HepG2 (cell line): ENCODE results near the gene GPR39. TPM values are rescaled to one million over a fixed set of nuclear protein-coding genes. Genes with fewer than 3 reads are reported as not detected.

Source experiments
- ATAC-seq: fragments of 200-7000 bp; cut with Tn5 transposase; 3 replicates; pipeline ENCODE4 v1.9.1; 2020; ENCODE audit warnings: mild to moderate bottlenecking, moderate library complexity
- BruUV-seq: library from RNA; stranded (reverse); fragments of 400-500 nt; replicated peaks from 2 replicates; lab custom pipeline; 2021; lab: Mats Ljungman, UMichigan
- CTCF ChIA-PET: fragments of 300-600 bp; formaldehyde crosslinking; extraction: SDS; loops from one replicate; lab custom pipeline; 2021; ENCODE audit warnings: low total read pairs, inconsistent platforms, low intra/inter-chr PET ratio; lab: Yijun Ruan, JAX
- POLR2A ChIA-PET: fragments of 350-600 bp; sonication (Branson Sonifier 250); formaldehyde crosslinking; loops from one replicate; lab custom pipeline; 2020; ENCODE audit warnings: antibody characterized with exemption, inconsistent platforms; lab: Yijun Ruan, JAX
- DNase-seq: peaks from one replicate; pipeline ENCODE4 v3.0.0-alpha.2; 2015; ENCODE audit warnings: low spot score
- FAIRE-seq: peaks from 3 replicates; lab custom pipeline; 2011; peaks lifted over from hg19 to GRCh38; lab: Jason Lieb, UNC
- H2AFZ ChIP-seq: one replicate; pipeline ENCODE4 v1.6.1; 2011; ENCODE audit warnings: low read length, inconsistent platforms
- H3K27ac ChIP-seq: fragments of 300-600 bp; 3 replicates; pipeline ENCODE4 v1.8.0; 2011; ENCODE audit warnings: mixed run types, mild to moderate bottlenecking, mixed read lengths, low read length, inconsistent platforms; ENCODE audit not compliant: insufficient read depth; ENCODE audit errors: extremely low read length
- H3K27me3 ChIP-seq, 2 experiments: fragments of 200-600 bp in 1 of 2; 2 replicates in 1 of 2; 3 replicates in 1 of 2; pipeline versions ENCODE4 v1.6.0 to v1.8.0; 2011; ENCODE audit warnings: low read length in 2 of 2, mild to moderate bottlenecking in 2 of 2, moderate library complexity in 2 of 2, inconsistent platforms in 1 of 2; ENCODE audit not compliant: insufficient read depth in 2 of 2, control insufficient read depth in 1 of 2
- H3K36me3 ChIP-seq, 2 experiments: fragments of 200-600 bp in 1 of 2; replicated peaks in 1 of 2; 2 replicates in 1 of 2; 3 replicates in 1 of 2; pipeline versions ENCODE4 v1.5.1 to v1.8.0; 2011; ENCODE audit warnings: low read length in 2 of 2, inconsistent platforms in 1 of 2; ENCODE audit not compliant: insufficient read depth in 2 of 2, control insufficient read depth in 1 of 2
- H3K4me1 ChIP-seq: 2 replicates; pipeline ENCODE4 v1.5.1; 2012; ENCODE audit warnings: low read length, inconsistent platforms; ENCODE audit not compliant: insufficient read depth
- H3K4me2 ChIP-seq: 2 replicates; pipeline ENCODE4 v1.6.0; 2011; ENCODE audit warnings: low read depth, low read length, inconsistent platforms
- H3K4me3 ChIP-seq, 3 experiments: fragments of 200-600 bp in 1 of 3; sonication (generic), shearing (Covaris generic) in 1 of 3; replicated peaks in 1 of 3; 2 replicates each; pipeline ENCODE4 v1.5.1; 2011 to 2016; ENCODE audit warnings: low read length in 3 of 3, inconsistent platforms in 2 of 3, low read depth in 2 of 3, mild to moderate bottlenecking in 2 of 3, control low read depth in 1 of 3, mixed read lengths in 1 of 3; ENCODE audit not compliant: insufficient read depth in 1 of 3
- H3K79me2 ChIP-seq: one replicate; pipeline ENCODE4 v1.6.1; 2011; ENCODE audit warnings: low read length, inconsistent platforms; ENCODE audit not compliant: insufficient read depth
- H3K9ac ChIP-seq: 2 replicates; pipeline ENCODE4 v1.6.0; 2011; ENCODE audit warnings: mild to moderate bottlenecking, low read depth, low read length, inconsistent platforms; ENCODE audit not compliant: insufficient read depth
- H3K9me3 ChIP-seq: 2 replicates; pipeline ENCODE4 v1.5.1; 2012; ENCODE audit warnings: mild to moderate bottlenecking, low read length
- H4K20me1 ChIP-seq: 2 replicates; pipeline ENCODE4 v1.6.0; 2011; ENCODE audit warnings: inconsistent platforms, mild to moderate bottlenecking, low read length, moderate library complexity; ENCODE audit not compliant: insufficient read depth
- ELK4 ChIP-seq: sonication (generic); formaldehyde crosslinking; IDR thresholded peaks from 2 replicates; pipeline ENCODE4 v1.9.0; 2021; ENCODE audit warnings: missing genetic modification reagents, borderline replicate concordance
- HOXA7 ChIP-seq: sonication (generic); formaldehyde crosslinking; IDR thresholded peaks from 2 replicates; pipeline ENCODE4 v1.8.1; 2022; ENCODE audit warnings: mild to moderate bottlenecking, missing genetic modification reagents, moderate library complexity
- KAT2B ChIP-seq: fragments of 150-350 bp; IDR thresholded peaks from 2 replicates; pipeline ENCODE4 v1.6.1; 2014; ENCODE audit warnings: low read depth, low read length, borderline replicate concordance
- MATR3 ChIP-seq: sonication (generic); formaldehyde crosslinking; IDR thresholded peaks from 2 replicates; pipeline ENCODE4 v1.4.0; 2020; ENCODE audit warnings: missing genetic modification reagents
- PAXIP1 ChIP-seq: sonication (generic); formaldehyde crosslinking; conservative IDR thresholded peaks from 2 replicates; pipeline ENCODE4 v1.4.0; 2020; ENCODE audit warnings: mild to moderate bottlenecking, missing genetic modification reagents, moderate library complexity
- REPIN1 ChIP-seq: sonication (generic); formaldehyde crosslinking; IDR thresholded peaks from 2 replicates; pipeline ENCODE4 v1.8.0; 2022; ENCODE audit warnings: missing genetic modification reagents, low read depth, mild to moderate bottlenecking, borderline replicate concordance
- SIN3B ChIP-seq: fragments of 150-350 bp; IDR thresholded peaks from 2 replicates; pipeline ENCODE4 v1.6.1; 2014; ENCODE audit warnings: low read length
- SRF ChIP-seq: IDR thresholded peaks from 2 replicates; pipeline ENCODE4 v1.6.1; 2011; ENCODE audit warnings: mild to moderate bottlenecking, low read depth, low read length, moderate library complexity
- TP53 ChIP-seq: sonication (generic); formaldehyde crosslinking; conservative IDR thresholded peaks from 2 replicates; pipeline ENCODE4 v1.4.0; 2020; ENCODE audit warnings: missing genetic modification reagents
- ZC3H4 ChIP-seq: sonication (generic); formaldehyde crosslinking; IDR thresholded peaks from 2 replicates; pipeline ENCODE4 v1.4.0; 2020; ENCODE audit warnings: missing genetic modification reagents, borderline replicate concordance
- ZNF260 ChIP-seq: sonication (generic); formaldehyde crosslinking; IDR thresholded peaks from 2 replicates; pipeline ENCODE4 v1.4.0; 2020; ENCODE audit warnings: missing genetic modification reagents, low read depth, mild to moderate bottlenecking, borderline replicate concordance
- ZNF879 ChIP-seq: sonication (generic); formaldehyde crosslinking; IDR thresholded peaks from 2 replicates; pipeline ENCODE4 v1.8.1; 2023; ENCODE audit warnings: missing genetic modification reagents
- WGBS: methylation state at CpG from one replicate; pipeline ENCODE4 v1.1.6; 2017; ENCODE audit warnings: low lambda C conversion rate; 5-methylcytosine and 5-hydroxymethylcytosine counted together
- in situ Hi-C: cut with HindIII; loops from 2 replicates; pipeline ENCODE4 v1.10.0; 2017; ENCODE audit warnings: low pct_unique_long_range_greater_than_20kb; ENCODE audit not compliant: extremely low pct_ligation_motif_present
- intact Hi-C: fragments of 100-400 bp; cut with micrococcal nuclease; formaldehyde crosslinking; loops from one replicate; pipeline ENCODE4 v1.10.0; 2022; ENCODE audit not compliant: unreplicated experiment
- polyA plus RNA-seq, 8 experiments: library from polyadenylated mRNA; depleted of rRNA in 3 of 8; stranded (reverse) in 7 of 8; unstranded in 1 of 8; fragments of >200 nt; fragmentation: Illumina TruSeq in 4 of 8; extraction: Trizol in 4 of 8; gene quantifications; 2 replicates each; pipeline versions ENCODE4 v1.2.1 to v1.2.3, GENCODE V29; 2011 to 2016; ENCODE audit warnings: low read depth in 4 of 8, missing spikeins in 1 of 8, mixed read lengths in 1 of 8; ENCODE audit not compliant: insufficient read depth in 1 of 8
- total RNA-seq, 5 experiments: library from RNA; depleted of rRNA; stranded (reverse); fragments of >200 nt; fragmentation: Illumina TruSeq; extraction: Trizol; gene quantifications; 2 replicates each; pipeline ENCODE4 v1.2.3, GENCODE V29; 2016; ENCODE audit warnings: low read depth in 1 of 5

The GPR39 gene
- total and polyA plus RNA-seq, 2 of the 13 experiments (the other 11 are each of a cell fraction or from before 2014, with no cell fraction given) = 0.16 to 0.62 TPM

- Histone ChIP-seq H3K4me2 (no peak overlapping the region), H3K4me3 (no peak overlapping the region), H3K36me3 (no peaks in the 10 kb centered on the region), H3K27me3 (no peaks in the 10 kb centered on the region), H3K9ac (no peak overlapping the region), H4K20me1 (no peaks in the 10 kb centered on the region), H3K4me1 (no peaks in the 10 kb centered on the region), H3K9me3 (no peaks in the 10 kb centered on the region), H3K27ac (no peak overlapping the region), H2AFZ (no peak overlapping the region), H3K79me2 (no peaks in the 10 kb centered on the region)
- intact Hi-C loops (loop anchor here (10.0 kb wide), 1 partner anchor 395 kb away; no protein-coding TSS in a partner anchor), in situ Hi-C loops (loop anchor here (10.0 to 25.0 kb wide), 2 partner anchors 503 to 1185 kb away; no protein-coding TSS in a partner anchor)
- ChIA-PET CTCF (no interaction called here), POLR2A (no interaction called here)
- no peak for FAIRE-seq
- DNase-seq = no peak
- TF ChIP-seq REPIN1 (CRISPR knock-in tag) (no peak), SRF (no peak), ZNF879 (CRISPR knock-in tag) (no peak)
- 12% methylated on average over 3 of the region's 3 CpGs for WGBS
- no peak for ATAC-seq
- BruUV-seq = no TSS peak
Observed at GRCh38 chr2:132659331-132659730, 242.7 kb downstream of the GPR39 start.

- ChIA-PET POLR2A (no interaction called here), CTCF (no interaction called here)
- BruUV-seq = no TSS peak
- H3K9ac ChIP-seq = no peak overlapping the region
- H3K9me3 ChIP-seq = no peaks in the 10 kb centered on the region
- peaks cover 0 to 2% of the 10 kb centered on the region in 2 experiments; a peak in 1 of 5 replicates for H3K27me3 ChIP-seq
- in situ Hi-C loops = loop anchor here (25.0 kb wide), 1 partner anchor 500 kb away; no protein-coding TSS in a partner anchor
- DNase-seq = no peak
- intact Hi-C loops = no loop called here
- H3K4me3 ChIP-seq = no peak overlapping the region
- no peaks in the 10 kb centered on the region for H3K4me1 ChIP-seq
- H3K79me2 ChIP-seq = no peaks in the 10 kb centered on the region
- no peak for TF ChIP-seq PAXIP1 (CRISPR knock-in tag)
- no peak for TF ChIP-seq MATR3
- TF ChIP-seq KAT2B = no peak
- TF ChIP-seq SIN3B = no peak
- TF ChIP-seq ELK4 = no peak
- no peak for TF ChIP-seq HOXA7 (CRISPR knock-in tag)
- no peak for TF ChIP-seq TP53 (CRISPR knock-in tag)
- TF ChIP-seq ZNF260 (CRISPR knock-in tag) = no peak
- TF ChIP-seq ZC3H4 (CRISPR knock-in tag) = no peak
- TF ChIP-seq, all 625 proteins: peak for 0
- WGBS = 8% methylated on average over 3 of the region's 3 CpGs
- no peak overlapping the region for H3K4me2 ChIP-seq
- H2AFZ ChIP-seq = no peak overlapping the region
- FAIRE-seq (no peak), ATAC-seq (no peak)
- H4K20me1 ChIP-seq = no peaks in the 10 kb centered on the region
- no peaks in the 10 kb centered on the region for H3K36me3 ChIP-seq
- no peak overlapping the region for H3K27ac ChIP-seq
Observed at GRCh38 chr2:132662732-132663131, 246.1 kb downstream of the GPR39 start.
